Neuron (in vitro differentiated cells): ENCODE results near the gene USP28.
"Not testable (repeated sequence)": the region's sequence is repeated elsewhere in the genome, so short reads cannot be mapped to it uniquely, and the experiment has no call there.

Experiments
- H2AFZ ChIP-seq: one replicate; pipeline ENCODE4 v1.6.1; 2013; ENCODE audit warnings: low read depth, mild to moderate bottlenecking, inconsistent platforms, low read length, moderate library complexity
- H3K27me3 ChIP-seq: one replicate; pipeline ENCODE4 v1.6.1; 2013; ENCODE audit warnings: low read length; ENCODE audit not compliant: insufficient read depth
- H3K36me3 ChIP-seq: one replicate; pipeline ENCODE4 v1.6.1; 2013; ENCODE audit warnings: low read length; ENCODE audit not compliant: insufficient read depth
- H3K4me1 ChIP-seq: one replicate; pipeline ENCODE4 v1.6.1; 2013; ENCODE audit warnings: low read length; ENCODE audit not compliant: insufficient read depth
- H3K4me3 ChIP-seq: 2 replicates; pipeline ENCODE4 v1.5.1; 2013; ENCODE audit warnings: mild to moderate bottlenecking, low read length, moderate library complexity
- H3K9me3 ChIP-seq: one replicate; pipeline ENCODE4 v1.6.1; 2013; ENCODE audit warnings: low read length

Gene USP28

DNA sequence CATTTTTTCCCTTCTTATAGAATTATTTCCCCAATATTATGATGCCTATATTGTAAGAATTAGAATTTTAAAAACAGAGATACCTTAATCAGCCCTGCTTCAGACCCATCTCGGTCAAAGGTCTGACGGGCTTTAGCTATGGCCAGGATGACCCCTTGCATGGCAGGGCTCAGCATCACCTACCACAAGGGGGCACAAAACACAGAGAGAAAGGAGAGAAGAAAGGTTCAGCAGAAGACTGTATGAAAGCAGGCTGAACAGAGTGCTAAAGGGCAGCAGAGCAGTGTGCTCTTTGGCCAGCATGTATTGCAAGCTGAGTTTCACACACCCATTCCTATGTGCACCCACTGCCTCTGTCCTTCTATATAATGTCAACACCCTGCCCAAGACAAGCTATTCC is 69.0 kb downstream of the USP28 start:
- no peak overlapping the region for H3K4me3 ChIP-seq
- H3K4me1 ChIP-seq: no peaks in the 10 kb centered on the region
- H3K27me3 ChIP-seq: no peaks in the 10 kb centered on the region
- peaks cover 79% of the 10 kb centered on the region for H3K36me3 ChIP-seq
- no peaks in the 10 kb centered on the region for H3K9me3 ChIP-seq
- no peak overlapping the region for H2AFZ ChIP-seq

DNA sequence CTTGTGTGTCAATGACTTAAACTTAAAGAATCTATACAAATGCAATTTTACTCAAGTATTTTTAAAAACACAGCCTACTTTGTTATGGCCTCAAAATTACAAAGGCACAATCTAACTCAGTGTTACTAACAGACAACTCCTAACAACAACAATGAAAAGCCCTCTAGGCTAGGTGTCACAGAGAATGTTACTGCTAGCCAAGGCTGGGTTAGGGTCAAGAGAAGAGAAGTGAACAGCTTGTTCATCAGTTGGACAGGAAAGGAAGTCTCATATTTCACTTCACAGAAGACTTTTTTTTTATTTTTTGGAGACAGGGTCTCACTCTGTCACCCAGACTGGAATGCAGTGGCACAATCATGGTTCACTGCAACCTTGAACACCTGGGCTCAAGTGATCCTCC is 69.7 kb downstream of the USP28 start:
- Histone ChIP-seq H3K4me1 (no peaks in the 10 kb centered on the region), H3K9me3 (no peaks in the 10 kb centered on the region), H3K4me3 (no peak overlapping the region), H3K36me3 (peaks cover 78% of the 10 kb centered on the region), H2AFZ (no peak overlapping the region), H3K27me3 (no peaks in the 10 kb centered on the region)

DNA sequence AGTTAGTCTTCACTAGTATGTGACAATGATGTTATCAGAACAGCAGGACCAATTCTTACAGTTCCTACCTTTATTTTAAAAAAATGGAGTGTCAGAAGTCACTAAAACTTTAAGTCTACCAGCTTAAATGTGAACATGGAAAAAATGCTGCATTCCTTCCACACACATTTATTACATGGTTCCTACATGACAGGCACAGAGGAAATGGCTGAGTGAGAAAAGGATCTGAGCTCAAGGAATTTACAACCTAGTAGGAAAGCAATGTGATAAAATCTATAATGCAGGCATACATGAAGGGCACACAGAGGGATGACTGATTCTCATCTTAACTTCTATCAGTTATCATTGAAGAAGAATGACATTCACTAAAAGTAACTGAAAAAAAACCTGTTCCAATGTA is 72.8 kb downstream of the USP28 start:
- no peak overlapping the region for H2AFZ ChIP-seq
- H3K9me3 ChIP-seq: no peaks in the 10 kb centered on the region
- peaks cover 79% of the 10 kb centered on the region for H3K36me3 ChIP-seq
- H3K4me1 ChIP-seq: no peaks in the 10 kb centered on the region
- H3K27me3 ChIP-seq: no peaks in the 10 kb centered on the region
- no peak overlapping the region for H3K4me3 ChIP-seq

DNA sequence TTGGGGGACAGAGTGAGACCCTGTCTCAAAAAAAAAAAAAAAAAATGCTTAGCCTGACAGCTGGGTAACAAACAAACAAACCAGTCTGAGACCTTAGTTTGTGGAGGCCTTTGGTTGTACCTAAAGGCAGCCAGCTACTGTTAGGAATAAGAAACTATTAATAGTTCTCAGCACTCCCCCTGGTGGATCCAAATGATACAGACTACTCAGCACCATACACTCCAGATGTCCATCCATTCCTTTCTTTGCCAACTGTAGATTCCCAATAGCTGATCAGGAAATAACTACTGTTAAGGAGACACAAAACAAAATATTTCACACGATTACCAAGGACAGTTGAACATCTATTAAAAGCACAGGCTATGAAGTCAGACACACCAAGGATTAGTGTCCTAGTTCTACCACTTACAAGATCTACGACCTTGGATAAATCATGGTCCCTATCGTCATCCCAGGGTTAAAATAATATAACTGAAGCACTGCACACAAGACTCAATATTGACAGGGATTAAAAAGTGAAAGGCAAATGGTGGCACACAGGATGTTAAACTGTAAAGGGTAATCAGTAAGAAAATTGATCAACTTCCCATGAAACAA is 78.6 kb downstream of the USP28 start:
- Histone ChIP-seq H3K27me3 (no peaks in the 10 kb centered on the region), H3K36me3 (peaks cover 29% of the 10 kb centered on the region), H3K4me3 (no peak overlapping the region), H3K9me3 (no peaks in the 10 kb centered on the region), H3K4me1 (no peaks in the 10 kb centered on the region), H2AFZ (no peak overlapping the region)

DNA sequence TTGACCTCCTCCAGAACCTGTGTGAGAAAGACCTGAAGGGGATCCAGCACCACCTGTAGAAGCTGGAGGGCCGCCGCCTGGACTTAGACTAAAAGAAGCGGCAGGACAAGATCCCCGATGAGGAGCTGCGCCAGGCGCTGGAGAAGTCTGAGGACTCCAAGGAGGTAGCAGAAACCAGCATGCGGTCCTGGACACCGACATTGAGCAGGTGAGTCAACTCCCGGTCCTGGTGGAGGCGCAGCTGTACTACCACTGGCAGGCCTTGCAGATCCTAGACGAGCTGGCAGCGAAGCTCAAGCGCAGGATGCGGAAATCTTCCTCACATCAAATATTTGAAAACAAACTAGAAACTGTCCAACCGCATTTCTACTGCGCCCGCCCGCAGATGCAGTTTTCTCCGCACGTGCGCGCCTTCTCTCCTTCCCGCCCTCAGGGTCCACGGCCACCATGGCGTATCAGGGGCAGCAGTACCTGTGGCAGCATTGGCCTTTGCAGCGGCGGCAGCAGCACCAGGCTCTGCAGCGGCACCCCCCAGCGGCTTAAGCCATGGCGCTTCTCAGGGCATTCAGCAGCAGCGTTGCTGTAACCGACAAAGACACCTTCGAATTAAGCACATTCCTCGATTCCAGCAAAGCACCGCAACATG is 85.6 kb downstream of the USP28 start:
- H3K4me3 ChIP-seq: no peak overlapping the region
- no peaks in the 10 kb centered on the region for H3K36me3 ChIP-seq
- H2AFZ ChIP-seq: no peak overlapping the region
- no peaks in the 10 kb centered on the region for H3K9me3 ChIP-seq
- no peaks in the 10 kb centered on the region for H3K27me3 ChIP-seq
- H3K4me1 ChIP-seq: no peaks in the 10 kb centered on the region

DNA sequence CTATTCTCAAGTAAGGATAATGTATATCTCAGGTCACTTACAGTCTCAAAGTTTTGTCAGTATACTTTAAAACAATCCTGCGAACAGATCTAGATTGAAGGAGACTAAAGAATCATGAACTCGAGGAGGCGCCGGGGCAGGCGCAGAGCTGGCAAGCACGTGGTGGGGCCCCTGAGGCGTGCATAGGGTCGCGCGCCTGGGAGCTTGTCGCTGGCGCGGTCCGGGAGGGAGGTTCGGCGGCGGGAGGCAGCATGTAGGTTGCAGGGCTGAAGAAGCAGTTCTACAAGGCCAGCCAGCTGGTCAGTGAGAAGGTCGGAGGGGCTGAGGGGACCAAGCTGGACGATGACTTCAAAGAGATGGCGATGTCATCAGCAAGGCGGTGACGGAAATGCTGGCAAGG is 86.4 kb downstream of the USP28 start:
- H3K4me3 ChIP-seq, H3K9me3 ChIP-seq, H2AFZ ChIP-seq, H3K27me3 ChIP-seq, H3K4me1 ChIP-seq, H3K36me3 ChIP-seq: not testable (repeated sequence)

DNA sequence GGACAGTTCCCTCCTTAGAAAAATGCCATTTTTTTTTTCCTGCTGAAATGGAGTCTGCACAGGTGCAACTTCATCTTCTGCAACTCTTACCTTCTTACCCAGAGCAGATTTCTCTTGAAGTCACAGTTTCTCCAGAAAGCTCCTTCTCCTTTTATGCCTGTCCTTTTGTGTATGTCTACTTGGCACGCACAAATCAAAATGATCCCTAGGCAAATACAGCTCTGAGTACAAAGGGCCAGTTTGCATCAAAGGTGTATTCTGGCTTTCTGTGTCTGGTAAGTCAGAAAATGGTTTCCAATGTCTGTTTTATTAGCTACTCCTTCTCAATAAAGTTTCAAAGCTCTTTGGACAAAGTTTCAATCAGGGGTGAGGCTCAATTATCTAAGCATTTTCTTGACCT is 93.2 kb downstream of the USP28 start:
- Histone ChIP-seq H2AFZ (no peak overlapping the region), H3K4me3 (no peak overlapping the region), H3K27me3 (no peaks in the 10 kb centered on the region), H3K9me3 (no peaks in the 10 kb centered on the region), H3K36me3 (no peaks in the 10 kb centered on the region), H3K4me1 (peaks cover 6% of the 10 kb centered on the region)

DNA sequence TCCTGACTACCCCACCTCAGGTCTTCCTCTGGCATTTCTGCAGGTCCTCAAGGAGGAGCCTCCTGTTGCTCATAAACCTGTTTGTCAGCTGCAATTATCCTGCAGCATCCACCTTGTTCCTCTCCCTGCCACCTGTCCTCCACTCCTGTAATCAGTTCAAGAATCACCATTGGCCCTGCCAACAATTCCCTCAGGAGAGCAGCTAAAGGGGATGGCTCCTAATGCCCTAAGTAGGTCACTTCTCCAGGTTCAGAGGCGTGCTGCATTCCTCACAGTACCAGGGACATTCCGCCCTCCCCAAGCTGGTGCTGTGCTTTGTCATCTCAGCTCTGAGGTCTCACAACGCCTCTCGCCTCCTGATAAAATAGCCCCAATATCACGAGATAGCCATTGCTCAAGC is 93.7 kb downstream of the USP28 start:
- H2AFZ ChIP-seq: no peak overlapping the region
- H3K4me1 ChIP-seq: peaks cover 6% of the 10 kb centered on the region

DNA sequence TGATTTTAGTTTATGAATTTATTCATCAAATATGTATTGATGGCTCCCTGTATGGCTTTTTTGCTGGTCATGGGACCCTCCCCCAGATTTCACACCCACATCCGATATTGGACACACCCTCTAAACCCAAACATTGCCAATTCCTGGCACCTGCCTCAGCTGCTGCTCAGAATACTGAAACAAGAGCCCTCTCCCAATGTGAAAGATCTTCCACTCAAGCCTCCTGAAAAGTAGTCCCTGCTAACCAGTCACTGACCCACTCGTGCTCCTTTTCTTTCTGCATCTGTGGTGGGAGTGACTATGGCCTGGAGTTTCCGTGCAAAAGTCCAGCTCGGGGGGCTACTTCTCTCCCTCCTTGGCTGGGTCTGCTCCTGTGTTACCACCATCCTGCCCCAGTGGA is 95.9 kb downstream of the USP28 start, which contains the start of gene CLDN25:
CLDN25 (plus strand) TSS at position 301 of the 400 bp plus-strand sequence; CDS start at position 301, 0 bp downstream.
- Histone ChIP-seq H3K4me3 (no peak within 1 kb of the TSS), H2AFZ (no peak within 1 kb of the TSS), H3K4me1 (peaks cover 6% of the 10 kb centered on the region), H3K9me3 (no peaks in the 10 kb centered on the region), H3K27me3 (no peaks in the 10 kb centered on the region), H3K36me3 (no peaks in the 10 kb centered on the region)

More for the DNA sequence above, 93.7 kb downstream of the USP28 start:
- H3K9me3 ChIP-seq: no peaks in the 10 kb centered on the region
- no peaks in the 10 kb centered on the region for H3K36me3 ChIP-seq
- H3K4me3 ChIP-seq: no peak overlapping the region
- no peaks in the 10 kb centered on the region for H3K27me3 ChIP-seq

DNA sequence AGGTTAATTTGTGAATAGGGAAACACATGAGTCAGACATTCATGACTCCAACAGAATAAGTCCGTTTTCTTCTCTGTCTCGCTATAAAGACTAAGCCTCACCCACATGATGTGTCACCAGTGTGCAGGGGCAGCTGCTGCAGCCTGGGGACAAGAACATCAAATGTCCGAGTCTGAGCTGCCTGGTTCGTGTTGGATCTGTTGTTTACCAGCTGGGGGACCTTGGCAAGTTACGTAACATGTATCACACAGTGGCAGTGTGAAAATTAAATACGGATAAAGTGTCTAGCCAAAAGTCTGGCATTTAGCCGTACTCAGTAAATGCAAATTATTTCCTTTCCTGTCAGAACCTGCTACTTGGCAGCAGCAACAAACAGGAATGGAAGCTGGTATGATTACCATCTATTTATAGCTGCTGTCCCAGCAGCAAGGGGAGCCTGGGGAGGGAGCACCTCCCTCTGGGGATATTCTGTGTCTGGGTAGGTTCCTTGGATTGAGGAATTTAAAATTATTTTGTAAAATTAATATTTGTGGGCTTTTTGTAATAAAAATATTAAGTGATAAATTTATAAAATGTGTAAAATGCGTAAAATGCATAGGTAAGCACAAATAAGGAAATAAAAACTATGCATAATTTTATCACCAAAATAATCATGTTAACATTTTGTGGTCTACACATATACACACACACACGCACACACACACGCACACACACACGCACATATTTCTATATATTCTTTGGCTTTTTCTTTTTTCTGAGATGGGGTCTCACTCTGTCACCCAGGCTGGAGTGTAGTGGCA is 97.1 kb downstream of the USP28 start:
- Histone ChIP-seq H3K4me1 (peaks cover 8% of the 10 kb centered on the region), H3K4me3 (no peak overlapping the region), H3K27me3 (no peaks in the 10 kb centered on the region), H3K9me3 (no peaks in the 10 kb centered on the region), H2AFZ (no peak overlapping the region), H3K36me3 (no peaks in the 10 kb centered on the region)

DNA sequence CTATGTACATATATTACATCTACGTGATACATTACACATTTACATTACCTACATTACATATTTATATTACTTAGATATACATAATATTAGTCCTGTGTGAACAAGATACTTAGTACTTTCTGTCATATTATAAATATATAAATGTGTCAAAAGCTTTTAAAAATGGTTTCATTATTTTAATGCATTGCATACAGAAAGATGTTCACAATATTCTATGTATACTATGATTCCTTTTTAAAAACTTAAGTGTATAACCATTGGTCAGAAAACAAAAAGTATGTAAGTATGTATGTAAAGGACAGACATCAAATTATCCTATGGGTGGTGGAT is 101.2 kb downstream of the USP28 start:
- Histone ChIP-seq H3K4me1 (peaks cover 14% of the 10 kb centered on the region), H3K27me3 (no peaks in the 10 kb centered on the region), H2AFZ (peak overlapping the region; percentile 71), H3K4me3 (peak overlapping the region; percentile 78), H3K36me3 (peaks cover 13% of the 10 kb centered on the region), H3K9me3 (no peaks in the 10 kb centered on the region)

DNA sequence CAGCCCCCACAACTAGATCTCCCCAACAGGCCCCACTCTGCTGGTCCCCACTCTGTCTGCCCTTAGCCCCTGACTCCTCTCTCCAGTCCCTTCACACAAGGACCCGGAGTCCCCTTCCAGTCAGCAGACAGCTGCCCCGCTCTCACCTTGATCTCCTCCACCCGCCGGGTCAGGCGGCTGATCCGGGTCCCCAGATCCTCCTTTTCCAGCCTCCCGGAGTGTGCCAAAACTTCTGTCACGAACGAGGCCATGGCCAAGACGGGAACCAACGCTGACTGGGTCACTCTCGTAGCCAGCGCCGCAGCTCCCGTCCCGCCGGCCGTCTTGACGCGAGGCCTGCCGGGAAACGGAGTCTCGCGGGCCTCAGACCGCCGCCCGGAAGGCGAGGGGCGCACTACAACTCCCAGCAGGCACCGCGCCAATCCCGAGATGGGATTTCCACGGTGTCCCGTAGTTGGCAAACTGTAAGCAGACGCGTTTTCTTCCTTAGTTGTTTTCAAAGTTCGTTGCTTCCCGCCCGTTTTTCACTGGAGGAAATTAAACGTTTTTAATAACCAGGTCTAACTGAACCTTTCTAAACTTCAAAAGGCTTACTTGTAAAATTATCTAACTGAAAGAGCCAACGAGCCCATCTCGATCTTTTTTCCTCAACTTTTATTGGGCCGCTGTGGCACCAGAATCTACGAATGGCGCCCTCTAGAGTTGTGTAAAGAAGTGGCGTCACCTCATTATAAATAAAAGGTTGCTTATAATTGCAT is 101.8 kb downstream of the USP28 start, which contains the start of gene ZW10:
ZW10 (minus strand) TSS at position 277 of the 758 bp plus-strand sequence; CDS start at position 251, 26 bp downstream.
- Histone ChIP-seq H3K4me3 (peak within 1 kb of the TSS; percentile 78), H3K9me3 (no peaks in the 10 kb centered on the region), H2AFZ (peak within 1 kb of the TSS; percentile 71)

DNA sequence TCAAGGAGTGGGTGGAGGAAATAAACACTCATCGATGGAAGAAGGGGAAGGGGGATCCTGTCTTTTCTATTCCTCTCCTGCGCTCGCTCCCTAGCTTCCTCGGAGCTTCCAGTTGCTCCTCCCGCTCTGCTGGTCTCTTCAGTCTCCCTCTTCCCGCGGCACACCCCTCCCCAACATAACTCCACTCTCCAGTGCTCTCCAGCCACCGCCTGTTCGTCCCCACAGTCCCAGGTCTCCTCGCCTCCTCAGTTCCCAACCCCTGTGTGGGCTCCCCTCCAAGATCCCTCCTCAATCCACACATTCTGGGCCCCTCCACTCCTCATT is 102.3 kb downstream of the USP28 start:
- Histone ChIP-seq H3K27me3 (no peaks in the 10 kb centered on the region), H3K4me3 (peak overlapping the region; percentile 78), H3K36me3 (peaks cover 23% of the 10 kb centered on the region), H2AFZ (peak overlapping the region; percentile 71), H3K4me1 (peaks cover 11% of the 10 kb centered on the region), H3K9me3 (no peaks in the 10 kb centered on the region)

More for the DNA sequence above, 101.8 kb downstream of the USP28 start, which contains the start of gene ZW10:
- Histone ChIP-seq H3K27me3 (no peaks in the 10 kb centered on the region), H3K4me1 (peaks cover 14% of the 10 kb centered on the region), H3K36me3 (peaks cover 18% of the 10 kb centered on the region)
